A673 (cell line): ENCODE data around the gene ZNF570. TPM values are rescaled to one million over a fixed set of nuclear protein-coding genes. Genes with fewer than 3 reads are reported as not detected.

ENCODE experiments used
- BruUV-seq: library from RNA; stranded (reverse); fragments of 400-500 nt; replicated peaks from 2 replicates; lab custom pipeline; 2021; lab: Mats Ljungman, UMichigan
- CTCF ChIA-PET: fragments of 300-600 bp; sonication (Branson Sonifier 250); formaldehyde crosslinking; loops from one replicate; lab custom pipeline; 2022; ENCODE audit warnings: antibody characterized with exemption; lab: Charles Lee
- POLR2A ChIA-PET: fragments of 300-600 bp; sonication (Branson Sonifier 250); formaldehyde crosslinking; loops from one replicate; lab custom pipeline; 2022; ENCODE audit warnings: antibody characterized with exemption; ENCODE audit not compliant: low non-redundant PET; lab: Charles Lee
- DNase-seq: peaks from one replicate; pipeline ENCODE4 v3.0.0-alpha.2; 2015; ENCODE audit warnings: low spot score
- H3K27ac ChIP-seq: fragments of 200-600 bp; sonication (generic); 2 replicates; pipeline ENCODE4 v1.5.1; 2016; ENCODE audit warnings: mixed run types, low read depth, mild to moderate bottlenecking, mixed read lengths, antibody characterized with exemption, low read length; ENCODE audit not compliant: poor library complexity, severe bottlenecking
- H3K27me3 ChIP-seq: fragments of 200-600 bp; sonication (generic); replicated peaks from 2 replicates; pipeline ENCODE4 v1.6.1; 2017; ENCODE audit warnings: mixed run types, low read depth, mild to moderate bottlenecking, mixed read lengths, antibody characterized with exemption, low read length; ENCODE audit not compliant: insufficient read depth, poor library complexity
- H3K36me3 ChIP-seq: fragments of 200-600 bp; sonication (generic); 2 replicates; pipeline ENCODE4 v1.6.1; 2016; ENCODE audit warnings: mixed run types, mild to moderate bottlenecking, mixed read lengths, antibody characterized with exemption, low read length; ENCODE audit not compliant: insufficient read depth, poor library complexity, severe bottlenecking
- H3K4me1 ChIP-seq: fragments of 200-600 bp; sonication (generic); 2 replicates; pipeline ENCODE4 v1.6.1; 2017; ENCODE audit warnings: mixed run types, mild to moderate bottlenecking, mixed read lengths, antibody characterized with exemption, low read length; ENCODE audit not compliant: insufficient read depth, poor library complexity, severe bottlenecking
- H3K4me3 ChIP-seq: fragments of 200-600 bp; sonication (generic); 2 replicates; pipeline ENCODE4 v1.5.1; 2016; ENCODE audit warnings: low read depth, mixed run types, mild to moderate bottlenecking, mixed read lengths, low read length; ENCODE audit not compliant: poor library complexity, severe bottlenecking
- H3K9me3 ChIP-seq: fragments of 200-600 bp; sonication (generic); 2 replicates; pipeline ENCODE4 v1.6.1; 2016; ENCODE audit warnings: mixed run types, low read depth, mild to moderate bottlenecking, mixed read lengths, antibody characterized with exemption, low read length; ENCODE audit not compliant: poor library complexity, severe bottlenecking
- CTCF ChIP-seq: fragments of 300-800, 200-600 bp; sonication (generic); conservative IDR thresholded peaks from 2 replicates; pipeline ENCODE4 v1.5.1; 2017; ENCODE audit warnings: low read depth, mild to moderate bottlenecking, antibody characterized with exemption, low read length, moderate library complexity, mixed read lengths
- EZH2 ChIP-seq: fragments of 200-600 bp; sonication (generic); IDR thresholded peaks from 2 replicates; pipeline ENCODE4 v1.6.1; 2017; ENCODE audit warnings: borderline replicate concordance, low read depth, mild to moderate bottlenecking, mixed read lengths, antibody characterized with exemption, low read length; ENCODE audit not compliant: poor library complexity, severe bottlenecking
- intact Hi-C: fragments of 100-400 bp; cut with micrococcal nuclease; formaldehyde crosslinking; loops from one replicate; pipeline ENCODE4 v1.10.0; 2022; ENCODE audit not compliant: unreplicated experiment
- total RNA-seq: library from RNA; stranded (reverse); gene quantifications from 2 replicates; pipeline ENCODE4 v1.2.3, GENCODE V29; 2021

The ZNF570 gene
- total RNA-seq, 1 experiment from 2014 or later: 5.4 TPM

- TF ChIP-seq CTCF: no peak
- TF ChIP-seq EZH2: no peak
- DNase-seq: no peak
- Histone ChIP-seq H3K9me3 (peaks cover 28% of the 10 kb centered on the region), H3K36me3 (peaks cover 13% of the 10 kb centered on the region), H3K27me3 (no peaks in the 10 kb centered on the region), H3K4me3 (no peak overlapping the region), H3K27ac (no peak overlapping the region), H3K4me1 (peaks cover 2% of the 10 kb centered on the region)
- BruUV-seq: no TSS peak
- intact Hi-C loops: no loop called here
- ChIA-PET POLR2A (no interaction called here), CTCF (no interaction called here)
Observed at GRCh38 chr19:37472165-37472564, 3.0 kb downstream of the ZNF570 start.

GRCh38 chr19:37484406-37485168 lies 15.4 kb downstream of the ZNF570 start:
- Histone ChIP-seq H3K4me1 (no peaks in the 10 kb centered on the region), H3K27me3 (no peaks in the 10 kb centered on the region), H3K36me3 (peaks cover 16% of the 10 kb centered on the region), H3K9me3 (peaks cover 79% of the 10 kb centered on the region), H3K4me3 (no peak overlapping the region), H3K27ac (no peak overlapping the region)
- no peak for DNase-seq
- POLR2A ChIA-PET: no interaction called here
- TF ChIP-seq CTCF: no peak
- no peak for TF ChIP-seq EZH2
- BruUV-seq: no TSS peak
- CTCF ChIA-PET: no interaction called here
- intact Hi-C loops: no loop called here

- TF ChIP-seq EZH2 (no peak), CTCF (no peak)
- no peak overlapping the region for H3K27ac ChIP-seq
- intact Hi-C loops: no loop called here
- no peaks in the 10 kb centered on the region for H3K36me3 ChIP-seq
- ChIA-PET CTCF (no interaction called here), POLR2A (no interaction called here)
- no peaks in the 10 kb centered on the region for H3K27me3 ChIP-seq
- peaks cover 55% of the 10 kb centered on the region for H3K9me3 ChIP-seq
- no TSS peak for BruUV-seq
- no peak for DNase-seq
- no peak overlapping the region for H3K4me3 ChIP-seq
- H3K4me1 ChIP-seq: no peaks in the 10 kb centered on the region
Observed at GRCh38 chr19:37492213-37492612, 23.1 kb downstream of the ZNF570 start.
